ENCODE results near the gene ZNF407.

The ZNF407 gene

DNA sequence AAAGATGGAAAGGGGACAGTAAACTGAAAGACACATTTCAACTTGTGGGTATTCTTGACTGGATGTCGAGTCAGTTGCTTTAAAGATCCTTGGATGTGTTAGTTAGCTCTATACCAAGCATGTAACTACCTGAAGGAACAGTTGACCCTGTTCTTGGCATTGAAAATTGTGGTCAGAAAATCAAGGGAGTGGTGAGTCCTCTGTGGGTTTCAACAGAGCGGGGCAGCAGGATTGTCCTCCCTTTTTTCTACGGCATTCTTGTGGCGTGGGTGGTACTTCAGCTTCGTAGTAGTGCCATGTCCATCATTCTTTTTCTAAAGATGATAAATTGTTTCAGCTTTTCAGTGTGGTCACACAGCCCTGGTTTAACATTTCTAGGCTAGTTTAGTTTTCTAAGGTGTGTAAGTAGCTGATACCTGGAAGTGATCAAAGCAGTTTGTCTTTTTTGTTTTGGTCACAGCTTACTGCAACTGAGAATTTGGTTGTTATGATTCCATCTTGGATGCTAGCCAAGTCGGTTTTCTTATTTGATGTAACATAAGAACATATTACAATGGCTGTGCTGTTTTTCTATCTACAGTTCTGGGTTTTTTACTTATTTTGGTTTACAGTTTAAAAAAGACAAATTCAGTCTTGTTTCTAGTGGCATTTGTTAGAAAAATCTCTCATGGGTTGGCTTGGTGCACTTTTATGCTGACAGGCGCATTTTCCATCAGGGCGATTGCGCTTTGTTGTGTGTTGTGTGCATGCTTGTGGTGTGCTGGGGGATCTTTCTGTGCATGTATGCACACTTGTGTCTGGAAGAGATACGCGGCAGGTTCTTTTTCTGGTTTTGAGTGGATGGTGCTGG is 84.7 kb downstream of the ZNF407 start:
- TF ChIP-seq, protein P1, sequence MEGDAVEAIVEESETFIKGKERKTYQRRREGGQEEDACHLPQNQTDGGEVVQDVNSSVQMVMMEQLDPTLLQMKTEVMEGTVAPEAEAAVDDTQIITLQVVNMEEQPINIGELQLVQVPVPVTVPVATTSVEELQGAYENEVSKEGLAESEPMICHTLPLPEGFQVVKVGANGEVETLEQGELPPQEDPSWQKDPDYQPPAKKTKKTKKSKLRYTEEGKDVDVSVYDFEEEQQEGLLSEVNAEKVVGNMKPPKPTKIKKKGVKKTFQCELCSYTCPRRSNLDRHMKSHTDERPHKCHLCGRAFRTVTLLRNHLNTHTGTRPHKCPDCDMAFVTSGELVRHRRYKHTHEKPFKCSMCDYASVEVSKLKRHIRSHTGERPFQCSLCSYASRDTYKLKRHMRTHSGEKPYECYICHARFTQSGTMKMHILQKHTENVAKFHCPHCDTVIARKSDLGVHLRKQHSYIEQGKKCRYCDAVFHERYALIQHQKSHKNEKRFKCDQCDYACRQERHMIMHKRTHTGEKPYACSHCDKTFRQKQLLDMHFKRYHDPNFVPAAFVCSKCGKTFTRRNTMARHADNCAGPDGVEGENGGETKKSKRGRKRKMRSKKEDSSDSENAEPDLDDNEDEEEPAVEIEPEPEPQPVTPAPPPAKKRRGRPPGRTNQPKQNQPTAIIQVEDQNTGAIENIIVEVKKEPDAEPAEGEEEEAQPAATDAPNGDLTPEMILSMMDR (IDR thresholded peaks at IDR 0.05): no peak
- Histone ChIP-seq H3K27ac (no peak overlapping the region), H3K4me3 (no peak overlapping the region)
- no peak for DNase-seq (ENCODE audit: low spot score)

- no peak for DNase-seq (ENCODE audit: low spot score)
- H3K27ac ChIP-seq: no peak overlapping the region
- H3K4me3 ChIP-seq: no peak overlapping the region
- TF ChIP-seq, protein P1 (IDR thresholded peaks at IDR 0.05): no peak
Observed at GRCh38 chr18:74682991-74683297, 85.3 kb downstream of the ZNF407 start.

DNA sequence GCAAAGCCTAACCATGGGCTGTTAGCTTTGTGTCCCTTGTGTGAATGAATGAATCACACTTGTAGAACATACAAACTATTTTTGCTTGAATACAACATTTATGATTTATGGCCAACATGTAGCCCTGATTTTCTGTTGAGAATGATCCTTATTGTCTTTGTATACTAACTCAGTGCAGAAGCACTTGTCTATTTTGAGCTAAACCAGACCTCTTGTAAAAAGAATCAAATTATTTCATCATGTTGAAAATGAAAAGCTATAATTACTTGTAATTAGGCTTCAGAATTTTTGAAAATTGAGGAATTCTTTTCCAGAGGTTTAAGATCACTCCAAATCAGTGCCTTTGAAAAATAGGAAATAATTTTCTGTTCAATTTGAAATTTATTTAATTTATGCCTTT is 85.9 kb downstream of the ZNF407 start:
- DNase-seq (ENCODE audit: low spot score): no peak

GRCh38 chr18:74689251-74689650 is 91.6 kb downstream of the ZNF407 start:
- DNase-seq (ENCODE audit: low spot score): no peak
- Histone ChIP-seq H3K27ac (no peak overlapping the region), H3K4me3 (no peak overlapping the region)
- TF ChIP-seq, protein P1 (IDR thresholded peaks at IDR 0.05): no peak

More for the DNA sequence above, 85.9 kb downstream of the ZNF407 start:
- TF ChIP-seq, protein P1 (IDR thresholded peaks at IDR 0.05): no peak
- no peak overlapping the region for H3K4me3 ChIP-seq
- H3K27ac ChIP-seq: no peak overlapping the region

- no peak overlapping the region for H3K27ac ChIP-seq
- DNase-seq (ENCODE audit: low spot score): no peak
- TF ChIP-seq, protein P1 (IDR thresholded peaks at IDR 0.05): no peak
- no peak overlapping the region for H3K4me3 ChIP-seq
Observed at GRCh38 chr18:74692367-74693013, 94.8 kb downstream of the ZNF407 start.

GRCh38 chr18:74694436-74694835 is 96.8 kb downstream of the ZNF407 start:
- no peak for DNase-seq (ENCODE audit: low spot score)
- H3K4me3 ChIP-seq: no peak overlapping the region
- TF ChIP-seq, protein P1 (IDR thresholded peaks at IDR 0.05): no peak
- H3K27ac ChIP-seq: no peak overlapping the region

DNA sequence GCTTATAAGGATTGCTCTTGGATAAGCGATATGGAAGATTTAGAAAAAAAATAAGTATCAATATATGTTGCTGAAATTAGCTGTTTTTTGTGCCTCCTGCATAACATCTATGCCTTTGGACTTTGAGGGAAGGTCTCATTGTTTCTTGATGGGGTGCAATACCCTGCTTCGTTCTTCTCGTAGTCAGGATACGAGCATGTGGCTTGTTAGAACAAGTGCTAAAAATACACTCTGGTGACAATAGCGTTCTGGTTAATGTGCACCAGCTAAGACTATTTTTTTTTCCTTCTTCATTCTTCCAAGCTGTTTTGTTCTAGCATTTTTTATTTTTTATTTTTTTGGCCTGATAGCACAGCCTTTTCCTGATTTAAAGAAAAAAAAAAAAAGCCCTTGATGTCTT is 97.5 kb downstream of the ZNF407 start:
- TF ChIP-seq, protein P1 (IDR thresholded peaks at IDR 0.05): no peak
- no peak overlapping the region for H3K4me3 ChIP-seq
- no peak overlapping the region for H3K27ac ChIP-seq
- DNase-seq (ENCODE audit: low spot score): no peak

Data from coronary artery (tissue), 2 donors.